Cardiac muscle cell (in vitro differentiated cells and primary cell): ENCODE data around the gene SLC25A34. TPM values are rescaled to one million over a fixed set of nuclear protein-coding genes. Genes with fewer than 3 reads are reported as not detected.

ENCODE experiments used
- DNase-seq, 2 donors: peaks; one replicate each; pipeline versions ENCODE4 v3.0.0 to v3.0.0-alpha.2; 2010 to 2017; ENCODE audit warnings: low read depth in 1 of 2, low spot score in 1 of 2
- H3K27ac ChIP-seq: fragments of 200-600 bp; sonication (generic); 2 replicates; pipeline ENCODE4 v1.5.1; 2016
- H3K27me3 ChIP-seq: fragments of 200-600 bp; sonication (generic); 2 replicates; pipeline ENCODE4 v1.6.0; 2016; ENCODE audit warnings: control low read depth
- H3K36me3 ChIP-seq: fragments of 200-600 bp; sonication (generic); 2 replicates; pipeline ENCODE4 v1.5.1; 2016; ENCODE audit warnings: control low read depth
- H3K4me1 ChIP-seq: fragments of 200-600 bp; sonication (generic); 2 replicates; pipeline ENCODE4 v1.8.1; 2017; ENCODE audit warnings: low read depth, mild to moderate bottlenecking, mixed run types
- H3K4me3 ChIP-seq: fragments of 200-600 bp; sonication (generic); 2 replicates; pipeline ENCODE4 v1.5.1; 2016; ENCODE audit warnings: mild to moderate bottlenecking
- H3K9me3 ChIP-seq: fragments of 200-600 bp; sonication (generic); 2 replicates; pipeline ENCODE4 v1.5.1; 2017; ENCODE audit warnings: low read depth, mild to moderate bottlenecking, control low read depth
- CTCF ChIP-seq: IDR thresholded peaks from 2 replicates; pipeline ENCODE4 v1.5.1; 2012; ENCODE audit warnings: low read depth, mild to moderate bottlenecking, low read length
- polyA plus RNA-seq: library from polyadenylated mRNA; unstranded; fragments of >200 nt; fragmentation: Nextera tagmentation; extraction: Ambion mirVana; gene quantifications from 2 replicates; pipeline ENCODE4 v1.2.1, GENCODE V29; 2016
- total RNA-seq: library from RNA; depleted of rRNA; stranded (reverse); fragments of >200 nt; gene quantifications from 2 replicates; pipeline ENCODE4 v1.2.3, GENCODE V29; 2016

SLC25A34 gene
- total and polyA plus RNA-seq, 2 experiments from 2014 or later = 1.8 to 6.9 TPM

- TF ChIP-seq CTCF = no peak
- Histone ChIP-seq H3K4me3 (no peak overlapping the region), H3K9me3 (no peaks in the 10 kb centered on the region), H3K27ac (no peak overlapping the region), H3K4me1 (peaks cover 22% of the 10 kb centered on the region), H3K27me3 (no peaks in the 10 kb centered on the region), H3K36me3 (no peaks in the 10 kb centered on the region)
- DNase-seq = no peak
These were observed 21.0 kb downstream of the SLC25A34 start for GRCh38 chr1:15757016-15757543.

DNA sequence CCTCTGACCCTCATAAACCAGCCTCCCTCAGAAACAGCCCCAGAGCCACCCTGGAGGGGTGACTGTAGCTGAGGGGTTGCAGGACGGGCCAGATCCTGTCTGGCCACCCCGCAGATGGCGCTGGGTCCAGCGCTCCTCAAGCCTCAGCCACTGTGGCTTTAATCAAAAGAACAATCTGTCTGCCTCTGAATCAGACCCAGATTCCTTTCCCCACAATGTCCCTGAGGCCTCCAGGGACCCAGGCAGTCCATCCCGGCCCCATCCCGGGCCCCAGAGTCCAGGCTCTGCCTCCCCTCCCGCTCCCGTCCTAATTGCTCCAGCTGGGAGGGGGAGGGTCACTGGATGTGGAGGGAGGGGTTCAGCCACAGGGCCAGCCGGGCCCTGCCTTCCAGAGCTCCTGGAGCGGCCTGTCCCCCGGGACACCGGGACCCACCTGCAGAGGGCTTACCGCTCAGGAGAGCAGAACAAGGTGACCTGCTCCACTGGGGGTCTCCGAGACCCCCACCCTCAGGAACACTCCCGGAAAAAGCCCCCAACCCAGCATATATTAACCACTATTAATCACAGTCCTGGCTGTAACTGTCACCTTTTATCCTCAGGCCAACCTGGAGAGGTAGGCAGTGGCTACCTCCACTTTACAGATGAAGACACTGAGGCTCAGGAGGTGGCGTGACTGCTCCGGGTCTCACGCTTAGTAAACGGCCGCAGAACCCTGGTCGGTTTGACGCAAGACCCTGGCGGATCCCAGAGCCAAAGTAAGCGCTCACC lies 21.7 kb downstream of the SLC25A34 start:
- Histone ChIP-seq H3K36me3 (no peaks in the 10 kb centered on the region), H3K27ac (peak overlapping the region; percentile 87), H3K27me3 (no peaks in the 10 kb centered on the region), H3K9me3 (no peaks in the 10 kb centered on the region), H3K4me3 (peak overlapping the region; percentile 87), H3K4me1 (peaks cover 28% of the 10 kb centered on the region)
- peak; percentile 48 to 49 for DNase-seq
- no peak for TF ChIP-seq CTCF

GRCh38 chr1:15758343-15758931 lies 22.4 kb downstream of the SLC25A34 start, which contains the start of gene FBLIM1:
FBLIM1 (plus strand) TSS chr1:15758795; CDS start chr1:15764984, 6,189 bp downstream.
- no peaks in the 10 kb centered on the region for H3K36me3 ChIP-seq
- no peaks in the 10 kb centered on the region for H3K9me3 ChIP-seq
- H3K4me1 ChIP-seq = peaks cover 32% of the 10 kb centered on the region
- H3K27ac ChIP-seq = peak within 1 kb of the TSS; percentile 87
- no peaks in the 10 kb centered on the region for H3K27me3 ChIP-seq
- no peak for TF ChIP-seq CTCF
- H3K4me3 ChIP-seq = peak within 1 kb of the TSS; percentile 87
- peak; percentile 51 to 83 for DNase-seq

DNA sequence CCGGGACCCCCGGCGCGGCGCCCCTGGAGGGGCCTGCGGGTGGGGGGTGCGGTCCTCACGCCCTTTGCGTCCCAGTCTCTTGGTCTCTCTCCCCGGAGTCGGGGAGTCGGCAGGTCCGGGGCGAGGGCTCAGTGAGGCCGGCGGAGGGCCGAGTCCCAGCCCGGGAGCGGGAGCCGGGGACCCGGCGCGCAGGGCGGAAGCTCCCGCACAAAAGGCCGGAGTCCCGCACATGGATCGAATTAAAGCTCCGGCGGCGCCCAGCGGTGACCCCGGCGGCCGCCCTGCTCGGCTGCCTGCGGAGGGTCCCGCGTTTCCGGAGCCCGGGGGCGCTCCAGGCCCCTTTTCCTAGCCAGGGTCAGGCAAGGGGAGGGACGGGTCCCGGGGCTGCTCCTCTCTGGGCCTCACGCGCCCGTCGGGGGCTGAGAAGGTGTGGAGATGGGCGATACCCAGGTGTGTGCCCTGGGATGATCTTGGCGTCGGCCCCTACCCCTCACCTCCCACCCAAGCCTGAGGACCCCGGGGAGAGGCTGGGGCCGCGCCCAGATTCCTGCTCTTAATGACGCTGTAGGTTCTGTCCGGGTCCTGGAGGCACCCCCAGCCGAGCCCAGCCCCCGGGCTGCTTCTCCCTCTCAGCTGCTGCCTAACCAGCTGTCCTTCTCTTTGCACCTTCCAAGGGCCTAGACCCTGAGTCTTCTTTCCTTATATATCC lies 23.0 kb downstream of the SLC25A34 start:
- Histone ChIP-seq H3K9me3 (no peaks in the 10 kb centered on the region), H3K27me3 (no peaks in the 10 kb centered on the region), H3K4me3 (peak overlapping the region; percentile 87), H3K36me3 (no peaks in the 10 kb centered on the region), H3K4me1 (peaks cover 32% of the 10 kb centered on the region), H3K27ac (peak overlapping the region; percentile 87)
- TF ChIP-seq CTCF = no peak
- DNase-seq = peak; percentile 40 to 41

GRCh38 chr1:15760520-15761211 lies 24.6 kb downstream of the SLC25A34 start:
- no peak for TF ChIP-seq CTCF
- Histone ChIP-seq H3K4me3 (peak overlapping the region; percentile 0), H3K36me3 (peaks cover 14% of the 10 kb centered on the region), H3K4me1 (peaks cover 32% of the 10 kb centered on the region), H3K27ac (peak overlapping the region; percentile 64), H3K9me3 (no peaks in the 10 kb centered on the region), H3K27me3 (no peaks in the 10 kb centered on the region)
- DNase-seq = peak in 1 of 2 donors; percentile 95
